G401.6 (cell line): ENCODE results near the gene LGALS4.
"Not testable (repeated sequence)": the region's sequence is repeated elsewhere in the genome, so short reads cannot be mapped to it uniquely, and the experiment has no call there.

ENCODE experiments used
- FAIRE-seq: peaks from 2 replicates; lab custom pipeline; 2012; peaks lifted over from hg19 to GRCh38; lab: Jason Lieb, UNC

The LGALS4 gene

DNA sequence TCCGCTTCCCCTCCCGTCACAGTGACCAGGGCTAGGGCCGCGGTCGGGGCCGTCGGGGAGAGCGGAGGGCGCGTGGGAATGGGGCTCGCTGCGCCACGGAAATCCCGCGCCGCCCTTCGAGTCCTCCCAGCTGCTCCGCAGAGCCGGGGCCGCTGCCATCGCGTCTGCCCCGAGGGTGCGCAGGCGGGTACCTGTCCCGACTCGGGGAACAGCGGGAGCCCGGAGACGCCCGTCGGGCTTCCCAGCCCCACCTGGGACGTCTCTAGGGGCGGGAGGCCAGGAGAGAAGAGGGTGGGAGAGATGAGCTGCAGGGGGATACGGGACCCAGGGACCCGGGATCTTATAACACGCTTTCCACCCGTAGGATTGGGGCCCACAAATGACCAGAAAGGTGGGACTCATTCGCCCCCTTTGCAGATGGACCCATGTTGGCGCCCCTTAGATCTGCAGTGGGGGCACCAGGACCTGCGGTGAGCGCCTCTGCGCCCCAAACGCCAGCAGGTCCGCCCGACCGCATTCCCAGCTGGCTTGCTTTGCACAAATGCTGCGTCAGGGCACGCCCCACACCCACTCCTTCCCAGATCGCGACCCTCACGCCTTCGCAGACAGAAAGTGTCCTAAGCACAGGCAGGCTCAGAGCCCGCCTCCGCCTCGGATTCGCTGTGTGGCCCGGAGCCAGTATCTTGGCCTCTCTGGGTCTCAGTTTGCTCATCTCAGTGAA is 42.4 kb downstream of the LGALS4 start:
- not testable (repeated sequence) for FAIRE-seq

DNA sequence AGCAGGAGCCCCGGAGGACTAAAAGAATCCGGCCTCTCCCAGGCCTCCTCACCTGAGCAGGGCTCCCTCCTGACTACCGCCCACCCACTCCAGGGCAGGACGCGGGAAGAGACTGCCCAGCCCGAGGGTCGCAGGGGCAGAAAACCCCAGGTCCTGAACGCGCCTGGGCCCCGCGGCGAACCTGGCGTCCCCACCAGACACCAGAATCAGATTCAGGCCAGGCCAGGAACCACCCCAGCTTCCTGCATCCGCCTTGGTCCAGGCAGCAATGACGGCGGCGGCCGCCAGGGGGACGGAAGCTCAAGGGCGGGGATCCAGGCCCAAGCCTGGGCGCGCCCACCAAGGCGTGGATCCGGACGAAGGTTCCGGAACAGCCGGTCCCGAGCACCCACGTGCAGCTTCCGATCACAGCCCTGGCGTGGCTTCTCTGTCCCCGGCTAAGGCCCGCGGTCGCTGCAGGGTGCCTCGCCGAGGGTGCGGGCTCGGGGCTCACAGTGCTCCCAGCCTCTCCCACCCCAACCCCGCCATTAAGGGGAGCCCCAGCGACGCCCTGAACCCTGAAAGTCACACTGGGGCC is 43.0 kb downstream of the LGALS4 start:
- FAIRE-seq: no peak

DNA sequence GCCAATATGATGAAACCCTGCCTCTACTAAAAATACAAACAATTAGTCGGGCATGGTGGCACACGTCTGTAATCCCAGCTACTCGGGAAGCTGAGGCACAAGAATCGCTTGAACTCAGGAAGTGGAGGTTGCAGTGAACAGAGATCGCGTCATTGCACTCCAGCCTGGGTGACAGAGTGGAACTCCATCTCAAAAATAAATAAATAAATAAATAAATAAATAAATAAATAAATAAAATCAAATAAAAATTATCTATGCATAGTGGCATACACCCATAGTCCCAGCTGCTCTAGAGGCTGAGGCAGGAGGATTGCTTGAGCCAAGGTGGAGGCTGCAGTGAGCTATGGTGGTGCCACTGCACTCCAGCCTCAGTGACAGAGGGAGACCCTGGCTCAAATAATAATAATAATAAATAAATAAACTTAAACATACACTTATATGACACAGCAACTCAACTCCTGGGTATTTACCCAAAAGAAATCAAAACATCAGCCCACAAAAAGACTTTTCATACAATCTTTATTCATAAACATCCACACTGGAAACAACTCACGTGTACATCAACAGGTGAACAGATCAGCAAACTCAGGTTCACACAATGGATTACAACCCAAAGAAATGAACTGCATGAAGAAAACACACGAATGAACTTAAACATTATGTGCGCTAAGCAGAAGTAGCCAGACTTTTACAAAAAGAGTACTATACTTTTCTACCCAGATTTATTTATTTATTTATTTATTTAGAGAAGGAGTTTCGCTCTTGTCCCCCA is 46.3 kb downstream of the LGALS4 start:
- FAIRE-seq: no peak

DNA sequence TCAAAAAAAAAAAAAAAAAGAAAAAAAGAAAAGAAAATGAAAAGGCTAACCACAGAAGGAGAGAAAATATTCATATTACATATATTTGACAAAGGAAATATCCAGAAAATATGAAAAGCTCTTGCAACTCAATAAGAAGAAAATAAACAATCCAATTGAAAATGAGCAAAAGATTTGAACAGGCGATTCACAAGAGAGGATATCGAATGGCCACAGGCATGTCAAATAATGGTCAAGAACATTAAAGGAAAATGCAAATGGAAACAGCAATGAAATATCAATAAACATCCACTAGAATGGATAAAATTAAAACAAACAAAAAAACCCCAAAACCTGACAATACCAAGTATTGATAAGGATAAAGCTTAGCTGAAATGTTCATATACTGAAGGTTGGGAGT is 47.5 kb downstream of the LGALS4 start:
- no peak for FAIRE-seq

DNA sequence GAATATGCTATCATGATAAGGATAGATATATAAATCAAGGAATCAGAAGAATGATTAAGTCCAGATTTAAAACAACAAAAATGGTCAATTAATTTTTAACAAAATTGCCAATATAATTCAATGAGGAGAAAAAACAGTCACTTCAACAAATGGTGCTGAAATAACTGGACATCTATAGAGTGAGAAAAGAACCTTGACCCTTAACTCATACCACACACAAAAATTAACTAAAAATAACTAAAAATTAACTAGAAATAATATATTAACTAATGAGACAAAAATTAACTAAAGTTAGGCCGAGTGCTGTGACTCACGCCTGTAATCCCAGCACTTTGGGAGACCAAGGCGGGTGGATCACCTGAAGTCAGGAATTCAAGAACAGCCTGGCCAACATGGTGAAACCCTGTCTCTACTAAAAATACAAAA is 48.9 kb downstream of the LGALS4 start:
- FAIRE-seq: no peak

DNA sequence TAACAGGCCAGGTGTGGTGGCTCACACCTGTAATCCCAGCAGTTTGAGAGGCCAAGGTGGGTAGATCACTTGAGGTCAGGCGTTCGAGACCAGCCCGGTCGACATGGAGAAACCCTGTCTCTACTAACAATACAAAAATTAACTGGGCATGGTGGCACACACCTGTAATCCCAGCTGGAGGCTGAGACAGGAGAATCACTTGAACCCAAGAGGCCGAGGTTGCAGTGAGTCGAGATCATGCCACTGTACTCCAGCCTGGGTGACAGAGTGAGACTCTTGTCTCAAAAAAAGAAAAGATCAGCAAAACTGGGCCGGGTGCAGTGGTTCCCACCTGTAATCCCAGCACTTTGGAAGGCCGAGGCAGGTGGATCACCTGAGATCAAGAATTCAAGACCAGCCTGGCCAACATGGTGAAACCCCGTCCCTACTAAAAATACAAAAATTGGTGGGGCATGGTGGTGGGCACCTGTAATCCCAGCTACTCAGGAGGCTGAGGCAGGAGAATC is 50.8 kb downstream of the LGALS4 start:
- not testable (repeated sequence) for FAIRE-seq

DNA sequence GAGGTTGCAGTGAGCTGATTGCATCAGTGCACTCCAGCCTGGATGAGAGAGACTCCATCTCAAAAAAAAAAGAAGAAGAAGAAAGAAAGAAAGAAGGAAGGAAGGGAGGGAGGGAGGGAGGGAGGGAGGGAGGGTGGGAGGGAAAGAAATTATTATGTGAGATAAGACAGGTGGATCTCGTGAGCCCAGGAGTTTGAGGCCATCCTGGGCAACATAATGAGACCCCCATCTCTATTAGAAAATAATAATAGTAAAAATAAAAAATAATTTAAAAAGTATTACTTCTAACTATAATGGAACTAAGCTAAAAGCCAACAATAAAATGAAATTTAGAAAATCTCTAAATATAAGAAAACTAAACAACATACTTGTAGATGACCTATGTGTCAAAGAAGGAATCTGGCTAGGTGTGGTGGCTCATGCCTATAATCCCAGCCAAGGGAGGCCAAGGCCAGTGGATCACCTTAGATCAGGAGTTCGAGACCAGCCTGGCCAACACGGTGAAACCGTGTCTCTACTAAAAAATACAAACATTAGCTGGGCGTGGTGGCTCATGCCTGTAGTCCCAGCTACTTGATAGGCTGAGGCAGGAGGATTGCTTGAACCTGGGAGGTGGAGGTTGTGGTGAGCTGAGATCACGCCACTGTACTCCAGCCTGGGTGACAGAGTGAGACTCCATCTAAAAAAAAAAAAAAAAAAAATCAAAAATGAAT is 51.8 kb downstream of the LGALS4 start:
- FAIRE-seq: not testable (repeated sequence)

DNA sequence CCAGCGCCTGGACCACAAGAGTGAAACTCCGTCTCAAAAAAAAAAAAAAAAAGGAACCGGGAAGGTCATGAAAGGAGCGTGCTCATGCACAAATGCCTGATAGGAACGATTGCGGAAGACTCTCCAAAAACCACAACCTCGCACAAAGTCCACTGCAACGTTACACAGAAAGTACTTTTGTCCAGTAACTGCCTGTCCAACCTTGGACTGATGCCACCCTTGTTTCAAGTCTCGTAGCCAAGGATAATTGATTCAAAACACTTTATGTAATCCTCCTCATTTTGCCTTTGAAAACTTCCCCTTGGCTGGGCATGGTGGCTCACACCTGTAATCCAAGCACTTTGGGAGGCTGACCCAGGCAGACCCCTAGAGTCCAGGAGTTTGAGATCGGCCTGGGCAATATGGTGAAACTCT is 53.1 kb downstream of the LGALS4 start:
- no peak for FAIRE-seq

DNA sequence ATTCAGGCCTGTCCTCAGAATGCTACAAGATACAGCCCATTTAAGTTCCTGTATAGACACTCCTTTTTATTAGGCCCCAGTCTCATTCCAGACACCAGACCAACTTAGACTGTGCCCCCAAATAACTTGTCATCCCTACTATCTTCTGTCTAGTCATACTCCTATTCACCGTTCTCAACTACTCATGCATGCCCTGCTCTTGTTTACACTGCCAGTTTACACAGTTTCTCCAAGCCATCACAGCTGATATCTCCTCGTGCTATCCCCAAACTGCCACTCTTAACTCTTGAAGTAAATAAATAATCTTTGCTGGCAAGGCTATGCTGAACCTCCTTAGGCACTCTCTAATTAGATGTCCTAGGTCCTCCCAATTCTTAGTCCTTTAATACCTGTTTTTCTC is 58.5 kb downstream of the LGALS4 start:
- FAIRE-seq: not testable (repeated sequence)

DNA sequence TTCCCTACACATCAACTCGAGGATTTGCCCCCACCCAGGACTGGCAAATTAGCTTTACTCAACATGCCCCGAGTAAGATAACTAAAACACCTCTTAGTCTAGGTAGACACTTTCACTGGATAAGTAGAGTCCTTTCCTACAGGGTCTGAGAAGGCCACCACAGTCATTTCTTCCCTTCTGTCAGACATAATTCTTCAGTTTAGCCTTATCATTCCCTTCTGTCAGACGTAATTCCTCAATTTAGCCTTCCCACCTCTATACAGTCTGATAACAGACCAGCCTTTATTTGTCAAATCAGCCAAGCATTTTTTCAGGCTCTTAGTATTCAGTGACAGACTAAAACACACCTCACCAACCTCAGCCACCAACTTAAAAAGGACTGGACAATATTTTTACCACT is 59.0 kb downstream of the LGALS4 start:
- not testable (repeated sequence) for FAIRE-seq
